Mucosa of descending colon (tissue), 3 donors: ENCODE measurements around the gene GRM7. TPM values are rescaled to one million over a fixed set of nuclear protein-coding genes. Genes with fewer than 3 reads are reported as not detected.

Experiments
- ATAC-seq: fragments of 200-7000 bp; cut with Tn5 transposase; one replicate; pipeline ENCODE4 v1.9.1; 2020; ENCODE audit warnings: mild to moderate bottlenecking, moderate library complexity
- DNase-seq, 3 donors: peaks; one replicate each; pipeline ENCODE4 v3.0.0-alpha.2; 2020
- H3K36me3 ChIP-seq: fragments of 200-600 bp; one replicate; pipeline ENCODE4 v1.8.0; 2021; ENCODE audit warnings: low read depth, mild to moderate bottlenecking
- H3K4me1 ChIP-seq: fragments of 200-600 bp; one replicate; pipeline ENCODE4 v1.8.0; 2021; ENCODE audit warnings: low read depth, mild to moderate bottlenecking
- H3K4me3 ChIP-seq: fragments of 200-600 bp; one replicate; pipeline ENCODE4 v1.8.0; 2021; ENCODE audit warnings: mild to moderate bottlenecking
- H3K9me3 ChIP-seq: fragments of 200-600 bp; one replicate; pipeline ENCODE4 v1.8.0; 2021; ENCODE audit warnings: mild to moderate bottlenecking
- intact Hi-C, 2 donors: fragments of 100-400 bp; cut with DNase I in 1 of 2; cut with micrococcal nuclease in 1 of 2; formaldehyde crosslinking; loops; one replicate each; pipeline versions ENCODE4 v1.11.0 to v1.11.1; 2022; cut with DNase I, micrococcal nuclease
- total RNA-seq, 3 donors: library from RNA; stranded (reverse); fragmentation: NEBNext Ultra II Directional in 2 of 3; extraction: Animal tissue kit (Norgen Biotek cat#: 25700) in 2 of 3; gene quantifications; one replicate each; pipeline versions ENCODE4 v1.2.1 to v1.2.4, GENCODE V29; 2021 to 2023
- TF ChIP-seq, protein P1 (sequence below): fragments of 200-600 bp; IDR thresholded peaks from one replicate; pipeline ENCODE4 v1.8.0; 2022; ENCODE audit warnings: antibody characterized with exemption, mild to moderate bottlenecking
- donor health status: DM: no; HTN: no; CAD: no; lungs with moderate emphysema.
- donor health status: DM: no; HTN: no; CAD: no.
- donor health status: DM: no; HTN: yes; CAD: no.

The GRM7 gene
- total RNA-seq, 3 donors from 2014 or later: 0.09 to 0.39 (median 0.14) TPM

DNA sequence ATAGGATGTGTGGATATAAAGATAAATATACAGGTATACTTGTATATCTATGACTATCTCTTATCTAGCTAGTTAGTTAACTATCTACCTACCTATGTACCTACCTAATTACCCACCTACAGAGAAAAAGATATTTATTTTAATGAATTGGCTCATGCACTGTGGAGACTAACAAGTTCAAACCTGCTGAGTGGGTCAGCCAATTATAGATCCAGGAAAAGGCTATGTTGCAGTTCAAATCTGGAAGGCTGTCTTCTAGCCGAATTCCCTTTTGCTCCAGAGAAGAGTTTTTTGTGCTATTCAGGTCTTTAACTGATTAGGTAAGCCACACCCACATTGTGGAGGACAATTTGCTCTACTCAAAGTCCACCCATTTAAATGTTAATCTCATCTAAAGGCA is 335.0 kb downstream of the GRM7 start:
- Histone ChIP-seq H3K9me3 (no peaks in the 10 kb centered on the region), H3K36me3 (no peaks in the 10 kb centered on the region), H3K4me3 (no peak overlapping the region), H3K4me1 (no peaks in the 10 kb centered on the region)
- intact Hi-C loops: no loop called here
- DNase-seq (no peak), ATAC-seq (no peak)
- TF ChIP-seq, protein P1, sequence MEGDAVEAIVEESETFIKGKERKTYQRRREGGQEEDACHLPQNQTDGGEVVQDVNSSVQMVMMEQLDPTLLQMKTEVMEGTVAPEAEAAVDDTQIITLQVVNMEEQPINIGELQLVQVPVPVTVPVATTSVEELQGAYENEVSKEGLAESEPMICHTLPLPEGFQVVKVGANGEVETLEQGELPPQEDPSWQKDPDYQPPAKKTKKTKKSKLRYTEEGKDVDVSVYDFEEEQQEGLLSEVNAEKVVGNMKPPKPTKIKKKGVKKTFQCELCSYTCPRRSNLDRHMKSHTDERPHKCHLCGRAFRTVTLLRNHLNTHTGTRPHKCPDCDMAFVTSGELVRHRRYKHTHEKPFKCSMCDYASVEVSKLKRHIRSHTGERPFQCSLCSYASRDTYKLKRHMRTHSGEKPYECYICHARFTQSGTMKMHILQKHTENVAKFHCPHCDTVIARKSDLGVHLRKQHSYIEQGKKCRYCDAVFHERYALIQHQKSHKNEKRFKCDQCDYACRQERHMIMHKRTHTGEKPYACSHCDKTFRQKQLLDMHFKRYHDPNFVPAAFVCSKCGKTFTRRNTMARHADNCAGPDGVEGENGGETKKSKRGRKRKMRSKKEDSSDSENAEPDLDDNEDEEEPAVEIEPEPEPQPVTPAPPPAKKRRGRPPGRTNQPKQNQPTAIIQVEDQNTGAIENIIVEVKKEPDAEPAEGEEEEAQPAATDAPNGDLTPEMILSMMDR: no peak

DNA sequence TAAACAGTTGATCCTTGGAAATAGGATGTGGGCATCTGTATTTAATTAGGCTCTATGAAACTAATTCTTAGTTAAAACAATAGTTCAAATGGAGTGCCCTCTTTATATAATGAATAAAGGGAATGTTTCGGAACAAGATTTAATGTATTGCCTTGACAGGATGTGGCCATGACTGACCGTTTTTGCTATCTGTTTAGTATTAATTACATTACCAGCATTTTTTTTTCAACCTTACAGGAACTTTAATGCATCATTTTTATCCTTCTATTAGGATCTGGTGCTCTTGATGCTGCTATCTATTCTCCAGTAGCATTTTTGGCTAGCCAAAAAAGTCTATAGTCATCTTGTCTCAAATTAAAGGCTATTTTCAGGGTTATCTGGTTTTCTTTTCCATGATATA is 340.9 kb downstream of the GRM7 start:
- Histone ChIP-seq H3K4me3 (no peak overlapping the region), H3K4me1 (no peaks in the 10 kb centered on the region), H3K36me3 (no peaks in the 10 kb centered on the region), H3K9me3 (no peaks in the 10 kb centered on the region)
- ATAC-seq (no peak), DNase-seq (no peak)
- intact Hi-C loops: no loop called here
- TF ChIP-seq, protein P1: no peak

DNA sequence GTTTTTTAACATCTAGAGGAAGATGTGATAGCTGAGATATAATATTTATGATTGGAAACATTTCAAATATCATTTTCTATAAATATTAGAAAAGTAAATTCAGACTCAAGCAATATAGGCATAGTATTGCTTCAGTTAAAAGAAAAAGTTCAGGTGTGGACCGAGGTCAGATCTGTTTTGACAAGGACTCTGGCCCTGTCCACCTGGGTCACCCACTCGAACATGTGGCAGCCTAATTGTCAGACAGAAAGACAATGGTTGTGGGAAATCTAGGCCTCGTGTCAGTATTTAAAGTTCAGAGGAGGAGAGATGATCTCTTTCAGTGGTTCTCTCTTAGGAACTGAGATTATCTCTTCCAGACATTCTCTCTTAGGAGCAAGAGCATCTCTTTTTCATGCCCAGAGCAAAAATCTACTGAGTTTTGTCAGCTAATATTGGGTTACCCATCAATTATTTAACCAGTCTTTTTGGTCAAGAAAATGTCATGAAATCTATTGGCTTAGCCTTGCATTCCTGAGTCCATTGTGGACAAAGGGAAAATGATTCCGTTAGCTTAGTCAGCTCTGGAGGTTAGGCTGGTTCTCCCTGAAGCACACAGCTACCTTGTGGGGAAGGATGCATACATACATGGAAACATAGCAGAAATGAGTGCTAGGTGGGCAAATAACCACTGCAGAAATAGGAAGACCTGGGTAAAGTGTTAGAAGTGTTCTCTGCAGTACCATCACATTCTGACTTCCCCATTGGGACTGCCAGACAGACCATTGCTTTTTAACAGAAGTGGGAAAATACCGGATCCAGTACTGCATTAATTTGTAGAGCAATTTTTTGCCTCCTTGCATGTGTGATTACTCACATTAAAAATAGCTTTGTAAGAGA is 343.3 kb downstream of the GRM7 start:
- Histone ChIP-seq H3K4me3 (no peak overlapping the region), H3K4me1 (no peaks in the 10 kb centered on the region), H3K36me3 (no peaks in the 10 kb centered on the region), H3K9me3 (no peaks in the 10 kb centered on the region)
- DNase-seq (no peak), ATAC-seq (no peak)
- TF ChIP-seq, protein P1: no peak
- intact Hi-C loops: no loop called here

DNA sequence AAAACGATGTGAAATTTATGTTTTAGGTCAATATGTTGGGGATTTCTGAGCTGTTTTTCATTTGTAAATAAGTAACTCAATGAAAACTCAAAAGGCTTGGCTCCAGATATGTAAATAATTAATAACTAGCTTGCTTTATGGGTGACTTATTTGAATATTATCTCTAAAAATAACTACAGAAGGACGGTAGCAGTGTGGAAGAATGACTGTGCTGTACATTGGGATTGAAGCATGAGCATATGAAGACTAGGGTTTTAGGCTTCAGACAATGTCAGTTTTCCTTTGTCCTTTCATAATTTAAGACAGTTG is 343.9 kb downstream of the GRM7 start:
- DNase-seq: no peak
- ATAC-seq: no peak
- H3K4me3 ChIP-seq: no peak overlapping the region
- H3K9me3 ChIP-seq: no peaks in the 10 kb centered on the region
- H3K4me1 ChIP-seq: no peaks in the 10 kb centered on the region
- H3K36me3 ChIP-seq: no peaks in the 10 kb centered on the region
- intact Hi-C loops: no loop called here
- TF ChIP-seq, protein P1: no peak

DNA sequence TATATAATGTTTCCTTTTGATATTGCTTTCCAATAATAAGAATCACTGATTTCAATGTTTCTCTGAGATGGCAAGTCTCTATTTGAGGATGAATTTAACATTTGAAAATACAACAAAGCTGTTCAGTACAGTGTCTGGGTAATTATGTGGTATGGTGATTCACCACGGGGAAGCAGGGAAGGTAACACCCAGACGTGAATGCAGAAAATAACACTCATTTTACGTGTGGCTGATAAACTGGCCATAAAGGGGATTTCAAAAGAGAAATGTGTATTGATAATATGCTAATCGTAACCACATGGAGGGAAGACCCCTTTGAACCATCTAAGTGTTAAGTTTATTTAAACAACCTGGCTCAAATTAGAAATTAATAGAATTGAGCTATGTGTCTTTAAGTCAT is 344.6 kb downstream of the GRM7 start:
- TF ChIP-seq, protein P1: no peak
- intact Hi-C loops: no loop called here
- DNase-seq: no peak

More for the DNA sequence above, 344.6 kb downstream of the GRM7 start:
- Histone ChIP-seq H3K36me3 (no peaks in the 10 kb centered on the region), H3K4me3 (no peak overlapping the region), H3K9me3 (no peaks in the 10 kb centered on the region), H3K4me1 (no peaks in the 10 kb centered on the region)
- ATAC-seq: no peak
